A673 (cell line): ENCODE measurements around the gene ARL4D. TPM values are rescaled to one million over a fixed set of nuclear protein-coding genes. Genes with fewer than 3 reads are reported as not detected.
"Not testable (repeated sequence)": the region's sequence is repeated elsewhere in the genome, so short reads cannot be mapped to it uniquely, and the experiment has no call there.

ENCODE experiments used
- BruUV-seq: library from RNA; stranded (reverse); fragments of 400-500 nt; replicated peaks from 2 replicates; lab custom pipeline; 2021; lab: Mats Ljungman, UMichigan
- CTCF ChIA-PET: fragments of 300-600 bp; sonication (Branson Sonifier 250); formaldehyde crosslinking; loops from one replicate; lab custom pipeline; 2022; ENCODE audit warnings: antibody characterized with exemption; lab: Charles Lee
- POLR2A ChIA-PET: fragments of 300-600 bp; sonication (Branson Sonifier 250); formaldehyde crosslinking; loops from one replicate; lab custom pipeline; 2022; ENCODE audit warnings: antibody characterized with exemption; ENCODE audit not compliant: low non-redundant PET; lab: Charles Lee
- DNase-seq: peaks from one replicate; pipeline ENCODE4 v3.0.0-alpha.2; 2015; ENCODE audit warnings: low spot score
- H3K27ac ChIP-seq: fragments of 200-600 bp; sonication (generic); 2 replicates; pipeline ENCODE4 v1.5.1; 2016; ENCODE audit warnings: mixed run types, low read depth, mild to moderate bottlenecking, mixed read lengths, antibody characterized with exemption, low read length; ENCODE audit not compliant: poor library complexity, severe bottlenecking
- H3K27me3 ChIP-seq: fragments of 200-600 bp; sonication (generic); replicated peaks from 2 replicates; pipeline ENCODE4 v1.6.1; 2017; ENCODE audit warnings: mixed run types, low read depth, mild to moderate bottlenecking, mixed read lengths, antibody characterized with exemption, low read length; ENCODE audit not compliant: insufficient read depth, poor library complexity
- H3K36me3 ChIP-seq: fragments of 200-600 bp; sonication (generic); 2 replicates; pipeline ENCODE4 v1.6.1; 2016; ENCODE audit warnings: mixed run types, mild to moderate bottlenecking, mixed read lengths, antibody characterized with exemption, low read length; ENCODE audit not compliant: insufficient read depth, poor library complexity, severe bottlenecking
- H3K4me1 ChIP-seq: fragments of 200-600 bp; sonication (generic); 2 replicates; pipeline ENCODE4 v1.6.1; 2017; ENCODE audit warnings: mixed run types, mild to moderate bottlenecking, mixed read lengths, antibody characterized with exemption, low read length; ENCODE audit not compliant: insufficient read depth, poor library complexity, severe bottlenecking
- H3K4me3 ChIP-seq: fragments of 200-600 bp; sonication (generic); 2 replicates; pipeline ENCODE4 v1.5.1; 2016; ENCODE audit warnings: low read depth, mixed run types, mild to moderate bottlenecking, mixed read lengths, low read length; ENCODE audit not compliant: poor library complexity, severe bottlenecking
- H3K9me3 ChIP-seq: fragments of 200-600 bp; sonication (generic); 2 replicates; pipeline ENCODE4 v1.6.1; 2016; ENCODE audit warnings: mixed run types, low read depth, mild to moderate bottlenecking, mixed read lengths, antibody characterized with exemption, low read length; ENCODE audit not compliant: poor library complexity, severe bottlenecking
- CTCF ChIP-seq: fragments of 300-800, 200-600 bp; sonication (generic); conservative IDR thresholded peaks from 2 replicates; pipeline ENCODE4 v1.5.1; 2017; ENCODE audit warnings: low read depth, mild to moderate bottlenecking, antibody characterized with exemption, low read length, moderate library complexity, mixed read lengths
- EZH2 ChIP-seq: fragments of 200-600 bp; sonication (generic); IDR thresholded peaks from 2 replicates; pipeline ENCODE4 v1.6.1; 2017; ENCODE audit warnings: borderline replicate concordance, low read depth, mild to moderate bottlenecking, mixed read lengths, antibody characterized with exemption, low read length; ENCODE audit not compliant: poor library complexity, severe bottlenecking
- intact Hi-C: fragments of 100-400 bp; cut with micrococcal nuclease; formaldehyde crosslinking; loops from one replicate; pipeline ENCODE4 v1.10.0; 2022; ENCODE audit not compliant: unreplicated experiment
- total RNA-seq: library from RNA; stranded (reverse); gene quantifications from 2 replicates; pipeline ENCODE4 v1.2.3, GENCODE V29; 2021

Gene ARL4D
- total RNA-seq, 1 experiment from 2014 or later: 4.3 TPM

DNA sequence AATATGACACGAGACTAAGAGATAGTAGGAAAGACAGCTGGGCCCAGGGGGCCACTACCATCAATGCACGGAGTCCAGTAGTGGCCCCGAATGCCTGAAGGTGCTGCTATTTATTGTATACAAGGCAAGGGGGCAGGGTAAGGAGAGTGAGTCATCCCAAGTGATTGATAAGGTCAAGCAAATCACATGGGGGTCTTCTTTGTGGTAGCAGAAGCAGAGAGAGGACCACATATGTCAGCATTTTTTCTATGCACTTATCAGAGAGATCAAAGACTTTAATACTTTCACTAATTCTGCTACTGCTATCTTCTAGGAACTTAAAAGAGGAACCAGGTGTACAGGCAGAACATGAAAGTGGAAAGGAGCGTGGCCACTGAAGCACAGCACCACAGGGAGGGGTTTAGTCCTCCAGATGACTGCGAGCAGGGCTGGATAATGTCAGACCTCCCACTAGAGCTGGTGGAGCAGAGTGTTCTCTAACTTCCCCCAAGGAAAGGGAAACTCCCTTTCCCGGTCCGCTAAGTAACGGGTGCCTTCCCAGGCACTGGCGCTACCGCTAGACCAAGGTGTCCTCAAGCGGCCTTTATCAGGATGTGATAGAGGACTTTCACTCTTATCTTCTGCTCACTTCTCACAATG, 26.4 kb upstream of the ARL4D start:
- DNase-seq: no peak
- ChIA-PET CTCF (no interaction called here), POLR2A (no interaction called here)
- no peak overlapping the region for H3K4me3 ChIP-seq
- peaks cover 2% of the 10 kb centered on the region for H3K4me1 ChIP-seq
- no TSS peak for BruUV-seq
- H3K9me3 ChIP-seq: no peaks in the 10 kb centered on the region
- TF ChIP-seq EZH2 (no peak), CTCF (no peak)
- no peak overlapping the region for H3K27ac ChIP-seq
- intact Hi-C loops: no loop called here
- H3K36me3 ChIP-seq: no peaks in the 10 kb centered on the region
- no peaks in the 10 kb centered on the region for H3K27me3 ChIP-seq

DNA sequence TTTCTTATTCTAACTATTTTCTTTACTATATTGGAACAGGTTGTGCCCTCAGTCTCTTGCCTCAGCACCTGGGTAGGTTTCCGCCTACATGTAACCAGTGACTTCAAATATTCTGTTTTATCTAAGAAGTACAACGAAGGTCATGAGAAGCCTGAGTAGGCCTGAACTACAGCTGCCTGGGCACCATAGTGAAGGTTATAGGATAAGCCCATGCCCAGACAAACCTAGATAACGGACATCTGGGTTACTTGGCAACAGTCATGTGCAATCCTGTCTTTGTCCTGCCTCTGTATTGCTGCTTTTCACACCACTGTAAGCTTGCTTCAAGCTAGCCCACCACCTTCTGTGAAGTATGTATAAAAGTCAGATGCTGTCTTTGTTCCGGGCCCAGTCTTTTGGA, 25.4 kb upstream of the ARL4D start:
- Histone ChIP-seq H3K9me3 (no peaks in the 10 kb centered on the region), H3K27me3 (no peaks in the 10 kb centered on the region), H3K4me1 (no peaks in the 10 kb centered on the region), H3K36me3 (no peaks in the 10 kb centered on the region), H3K27ac (no peak overlapping the region), H3K4me3 (no peak overlapping the region)
- no peak for DNase-seq
- ChIA-PET POLR2A (no interaction called here), CTCF (no interaction called here)
- TF ChIP-seq EZH2 (no peak), CTCF (no peak)
- BruUV-seq: no TSS peak
- intact Hi-C loops: no loop called here

DNA sequence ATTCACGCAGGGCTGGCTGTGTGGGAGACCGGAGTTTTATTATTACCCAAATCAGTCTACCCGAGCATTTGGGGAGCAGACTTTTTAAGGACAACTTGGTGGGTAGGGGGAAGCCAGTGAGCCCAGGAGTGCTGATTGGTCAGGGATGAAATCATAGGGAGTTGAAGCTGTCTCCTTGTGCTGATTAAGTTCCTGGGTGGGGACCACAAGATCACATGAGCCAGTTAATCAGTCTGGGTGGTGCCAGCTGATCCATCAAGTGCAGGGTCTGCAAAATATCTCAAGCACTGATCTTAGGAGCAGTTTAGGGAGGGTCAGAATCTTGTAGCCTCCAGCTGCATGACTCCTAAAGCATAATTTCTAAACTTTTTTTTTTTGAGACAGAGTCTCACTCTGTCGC, 22.9 kb upstream of the ARL4D start:
- H3K27ac ChIP-seq, DNase-seq, CTCF ChIA-PET: not testable (repeated sequence)

More for the DNA sequence above, 22.9 kb upstream of the ARL4D start:
- H3K4me3 ChIP-seq, H3K4me1 ChIP-seq, H3K27me3 ChIP-seq, POLR2A ChIA-PET, H3K9me3 ChIP-seq, H3K36me3 ChIP-seq, BruUV-seq, intact Hi-C loops: not testable (repeated sequence)
